HepG2 (cell line): Measurements from ENCODE around the gene CTF1. TPM values are rescaled to one million over a fixed set of nuclear protein-coding genes. Genes with fewer than 3 reads are reported as not detected.

Experiments used
- ATF7-NPFF ChIP-seq: sonication (generic); formaldehyde crosslinking; IDR thresholded peaks from 2 replicates; pipeline ENCODE4 v1.8.1; 2023; ENCODE audit warnings: mild to moderate bottlenecking, low read depth, missing genetic modification reagents, moderate library complexity
- CBX1 ChIP-seq: IDR thresholded peaks from one replicate; pipeline ENCODE4 v1.6.1; 2016; ENCODE audit warnings: antibody characterized with exemption, low read depth
- CREB1 ChIP-seq, 2 experiments: fragments of 450-650 bp in 1 of 2; IDR thresholded peaks; 2 replicates each; pipeline ENCODE4 v1.6.1; 2016 to 2017; ENCODE audit warnings: control low read depth in 1 of 2, mild to moderate bottlenecking in 1 of 2, missing compliant biosample characterization in 1 of 2, missing genetic modification characterization in 1 of 2
- FOXA3 ChIP-seq: IDR thresholded peaks from 2 replicates; pipeline ENCODE4 v1.6.1; 2016; ENCODE audit warnings: missing genetic modification reagents, missing compliant biosample characterization
- HNRNPK ChIP-seq: fragments of 200-400 bp; formaldehyde crosslinking; IDR thresholded peaks from 2 replicates; pipeline ENCODE4 v1.6.1; 2018; ENCODE audit warnings: low read length, low read depth, moderate library complexity, mild to moderate bottlenecking; ENCODE audit not compliant: poor library complexity, severe bottlenecking
- NCOA1 ChIP-seq: sonication (generic); formaldehyde crosslinking; IDR thresholded peaks from 2 replicates; pipeline ENCODE4 v1.9.0; 2021; ENCODE audit warnings: missing genetic modification reagents
- NFE2L2 ChIP-seq: fragments of 150-350 bp; IDR thresholded peaks from 2 replicates; pipeline ENCODE4 v1.6.1; 2014; ENCODE audit warnings: low read length
- PHF20 ChIP-seq: sonication (generic); formaldehyde crosslinking; IDR thresholded peaks from 2 replicates; pipeline ENCODE4 v1.5.0; 2020; ENCODE audit warnings: mild to moderate bottlenecking, missing genetic modification reagents
- SALL1 ChIP-seq: sonication (generic); formaldehyde crosslinking; IDR thresholded peaks from 2 replicates; pipeline ENCODE4 v1.8.0; 2022; ENCODE audit warnings: mild to moderate bottlenecking, missing genetic modification reagents
- SNAPC4 ChIP-seq: sonication (generic); formaldehyde crosslinking; IDR thresholded peaks from 2 replicates; pipeline ENCODE4 v1.4.0; 2020; ENCODE audit warnings: mild to moderate bottlenecking, missing genetic modification reagents
- STAT5B ChIP-seq: sonication (generic); formaldehyde crosslinking; IDR thresholded peaks from 2 replicates; pipeline ENCODE4 v1.4.0; 2020; ENCODE audit warnings: missing genetic modification reagents
- STAT6 ChIP-seq: sonication (generic); formaldehyde crosslinking; IDR thresholded peaks from 2 replicates; pipeline ENCODE4 v1.4.0; 2020; ENCODE audit warnings: missing genetic modification reagents, mild to moderate bottlenecking, borderline replicate concordance
- TGIF2 ChIP-seq: IDR thresholded peaks from 2 replicates; pipeline ENCODE4 v1.6.1; 2016; ENCODE audit warnings: control low read depth, missing compliant biosample characterization
- ZBTB3 ChIP-seq: sonication (generic); formaldehyde crosslinking; IDR thresholded peaks from 2 replicates; pipeline ENCODE4 v1.4.0; 2020; ENCODE audit warnings: low read depth, mild to moderate bottlenecking, moderate library complexity, missing genetic modification reagents, borderline replicate concordance
- ZNF33A ChIP-seq: sonication (generic); formaldehyde crosslinking; IDR thresholded peaks from 2 replicates; pipeline ENCODE4 v1.5.1; 2020; ENCODE audit warnings: missing genetic modification reagents, mild to moderate bottlenecking, moderate library complexity, borderline replicate concordance
- ZNF468 ChIP-seq: sonication (generic); formaldehyde crosslinking; IDR thresholded peaks from 2 replicates; pipeline ENCODE4 v1.8.0; 2022; ENCODE audit warnings: mild to moderate bottlenecking, moderate library complexity, missing genetic modification reagents
- ZNF543 ChIP-seq: sonication (generic); formaldehyde crosslinking; IDR thresholded peaks from 2 replicates; pipeline ENCODE4 v1.4.0; 2020; ENCODE audit warnings: mild to moderate bottlenecking, missing genetic modification reagents
- polyA plus RNA-seq, 8 experiments: library from polyadenylated mRNA; depleted of rRNA in 3 of 8; stranded (reverse) in 7 of 8; unstranded in 1 of 8; fragments of >200 nt; fragmentation: Illumina TruSeq in 4 of 8; extraction: Trizol in 4 of 8; gene quantifications; 2 replicates each; pipeline versions ENCODE4 v1.2.1 to v1.2.3, GENCODE V29; 2011 to 2016; ENCODE audit warnings: low read depth in 4 of 8, missing spikeins in 1 of 8, mixed read lengths in 1 of 8; ENCODE audit not compliant: insufficient read depth in 1 of 8
- total RNA-seq, 5 experiments: library from RNA; depleted of rRNA; stranded (reverse); fragments of >200 nt; fragmentation: Illumina TruSeq; extraction: Trizol; gene quantifications; 2 replicates each; pipeline ENCODE4 v1.2.3, GENCODE V29; 2016; ENCODE audit warnings: low read depth in 1 of 5
- TF ChIP-seq, protein P1 (sequence below): IDR thresholded peaks from 2 replicates; pipeline ENCODE4 v1.6.1; 2016; ENCODE audit warnings: mild to moderate bottlenecking, missing biosample characterization, missing genetic modification reagents
- TF ChIP-seq, protein P2 (sequence below), 2 experiments: sonication (generic) in 1 of 2; formaldehyde crosslinking in 1 of 2; IDR thresholded peaks; 2 replicates each; pipeline versions ENCODE4 v1.5.1 to v1.6.1; 2011 to 2020; ENCODE audit warnings: borderline replicate concordance in 1 of 2, low read depth in 1 of 2, low read length in 1 of 2, mild to moderate bottlenecking in 1 of 2, missing genetic modification reagents in 1 of 2, moderate library complexity in 1 of 2

CTF1 gene
- total and polyA plus RNA-seq, 2 of the 13 experiments (the other 11 are each of a cell fraction or from before 2014, with no cell fraction given) = 0.13 to 1.8 TPM

DNA sequence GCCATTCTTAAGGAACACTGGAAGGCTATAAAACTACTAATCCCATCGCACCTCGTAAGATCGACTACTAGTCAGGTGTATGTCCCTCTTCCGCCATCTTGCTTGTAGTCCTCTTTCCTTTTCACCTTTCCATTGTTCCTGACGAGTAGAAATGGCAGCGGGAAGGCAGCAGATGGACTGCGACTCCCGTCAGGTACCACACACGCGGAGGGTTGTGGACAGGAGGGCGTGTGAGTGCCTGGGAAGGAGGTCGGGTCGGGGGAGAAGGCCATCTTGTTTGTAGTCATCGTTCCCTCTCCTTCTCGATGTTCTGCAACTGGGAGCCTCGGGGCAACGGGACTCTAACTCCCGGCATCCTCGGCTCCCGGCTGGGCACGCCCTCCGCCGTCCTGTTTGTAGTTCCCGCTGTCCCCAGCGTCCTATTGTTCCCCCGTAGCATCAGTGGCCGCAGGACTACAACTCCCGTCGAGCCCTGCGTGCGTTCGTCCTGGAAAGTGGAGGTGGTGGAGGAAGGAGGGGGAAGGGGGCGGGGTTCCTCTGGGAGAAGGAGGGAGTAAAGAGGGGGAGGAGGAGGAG lies 26.6 kb downstream of the CTF1 start (continued):
- TF ChIP-seq CREB1 (IDR thresholded peaks at IDR 0.05) = peak; percentile 88
- peak; percentile 86 for TF ChIP-seq CREB1 (CRISPR knock-in tag; IDR thresholded peaks at IDR 0.05)
- no peak for TF ChIP-seq ZNF33A (CRISPR knock-in tag)
- TF ChIP-seq SNAPC4 = no peak
- no peak for TF ChIP-seq NFE2L2
- 0 out of 2 replicates have a peak, but pooled peaks have one; percentile 54 for TF ChIP-seq FOXA3 (CRISPR knock-in tag)
- no peak for TF ChIP-seq SALL1 (CRISPR knock-in tag)
- no peak; the same call in 1 of the 2 replicates for TF ChIP-seq PHF20 (CRISPR knock-in tag)
- TF ChIP-seq ATF7-NPFF = no peak; the same call in 1 of the 2 replicates
- no peak for TF ChIP-seq STAT5B (CRISPR knock-in tag)
- TF ChIP-seq ZNF543 (CRISPR knock-in tag) = no peak
- no peak for TF ChIP-seq CBX1
- TF ChIP-seq ZBTB3 (CRISPR knock-in tag) = no peak
- TF ChIP-seq STAT6 (CRISPR knock-in tag) = no peak
- TF ChIP-seq, protein P1, sequence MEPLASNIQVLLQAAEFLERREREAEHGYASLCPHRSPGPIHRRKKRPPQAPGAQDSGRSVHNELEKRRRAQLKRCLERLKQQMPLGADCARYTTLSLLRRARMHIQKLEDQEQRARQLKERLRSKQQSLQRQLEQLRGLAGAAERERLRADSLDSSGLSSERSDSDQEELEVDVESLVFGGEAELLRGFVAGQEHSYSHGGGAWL = no peak
- TF ChIP-seq TGIF2 (CRISPR knock-in tag) = peak; percentile 71
- no peak; the same call in none of the 2 replicates for TF ChIP-seq NCOA1 (CRISPR knock-in tag)
- TF ChIP-seq HNRNPK = no peak
- TF ChIP-seq ZNF468 (CRISPR knock-in tag) = no peak
- TF ChIP-seq, protein P2, sequence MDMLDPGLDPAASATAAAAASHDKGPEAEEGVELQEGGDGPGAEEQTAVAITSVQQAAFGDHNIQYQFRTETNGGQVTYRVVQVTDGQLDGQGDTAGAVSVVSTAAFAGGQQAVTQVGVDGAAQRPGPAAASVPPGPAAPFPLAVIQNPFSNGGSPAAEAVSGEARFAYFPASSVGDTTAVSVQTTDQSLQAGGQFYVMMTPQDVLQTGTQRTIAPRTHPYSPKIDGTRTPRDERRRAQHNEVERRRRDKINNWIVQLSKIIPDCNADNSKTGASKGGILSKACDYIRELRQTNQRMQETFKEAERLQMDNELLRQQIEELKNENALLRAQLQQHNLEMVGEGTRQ (IDR thresholded peaks at IDR 0.05; ENCODE audit: low read depth, low read length) = no peak
- TF ChIP-seq, protein P2 (CRISPR knock-in tag; IDR thresholded peaks at IDR 0.05; ENCODE audit: borderline replicate concordance) = peak; percentile 72
